Measurements from ENCODE around the gene TMPRSS9.

TMPRSS9 gene

GRCh38 chr19:2365201-2365970, 5.3 kb downstream of the TMPRSS9 start:
- POLR2A ChIA-PET, result no interaction called here
- no peak for DNase-seq (ENCODE audit: extremely low spot score)
- TF ChIP-seq CTCF (IDR thresholded peaks at IDR 0.05; ENCODE audit: control extremely low read depth, extremely low read depth, low read depth, missing control alignments), result no peak
- CTCF ChIA-PET, result interaction anchor here (1.0 to 1.1 kb wide), 2 partner anchors 11 to 35 kb away, joined by 3 to 4 read pairs; no protein-coding TSS in a partner anchor

GRCh38 chr19:2371656-2372055, 11.6 kb downstream of the TMPRSS9 start:
- POLR2A ChIA-PET, result no interaction called here
- CTCF ChIA-PET, result no interaction called here
- TF ChIP-seq CTCF (IDR thresholded peaks at IDR 0.05; ENCODE audit: control extremely low read depth, extremely low read depth, low read depth, missing control alignments), result no peak
- no peak for DNase-seq (ENCODE audit: extremely low spot score)

- no peak for TF ChIP-seq CTCF (IDR thresholded peaks at IDR 0.05; ENCODE audit: control extremely low read depth, extremely low read depth, low read depth, missing control alignments)
- ChIA-PET POLR2A (no interaction called here), CTCF (no interaction called here)
- DNase-seq (ENCODE audit: extremely low spot score), result no peak
Observed at GRCh38 chr19:2372076-2372612, 12.1 kb downstream of the TMPRSS9 start.

- TF ChIP-seq CTCF (IDR thresholded peaks at IDR 0.05; ENCODE audit: control extremely low read depth, extremely low read depth, low read depth, missing control alignments), result no peak
- no peak for DNase-seq (ENCODE audit: extremely low spot score)
- POLR2A ChIA-PET, result no interaction called here
- CTCF ChIA-PET, result no interaction called here
Observed at GRCh38 chr19:2374808-2375207, 14.7 kb downstream of the TMPRSS9 start.

- POLR2A ChIA-PET, result no interaction called here
- no peak for DNase-seq (ENCODE audit: extremely low spot score)
- TF ChIP-seq CTCF (IDR thresholded peaks at IDR 0.05; ENCODE audit: control extremely low read depth, extremely low read depth, low read depth, missing control alignments), result no peak
- CTCF ChIA-PET, result no interaction called here
Observed at GRCh38 chr19:2375353-2376121, 15.5 kb downstream of the TMPRSS9 start.

GRCh38 chr19:2376784-2377519, 16.9 kb downstream of the TMPRSS9 start:
- POLR2A ChIA-PET, result no interaction called here
- TF ChIP-seq CTCF (IDR thresholded peaks at IDR 0.05; ENCODE audit: control extremely low read depth, extremely low read depth, low read depth, missing control alignments), result no peak
- no peak for DNase-seq (ENCODE audit: extremely low spot score)
- CTCF ChIA-PET, result no interaction called here

All from GM10248 (cell line).